ENCODE measurements around the gene SLC35D3. TPM values are rescaled to one million over a fixed set of nuclear protein-coding genes. Genes with fewer than 3 reads are reported as not detected.
"Not testable (repeated sequence)": the region's sequence is repeated elsewhere in the genome, so short reads cannot be mapped to it uniquely, and the experiment has no call there.

SLC35D3 gene
- not detected for total RNA-seq
- polyA plus RNA-seq = not detected
- 0 to 0.09 (median 0) reads per million in 6 experiments for total RNA-seq

DNA sequence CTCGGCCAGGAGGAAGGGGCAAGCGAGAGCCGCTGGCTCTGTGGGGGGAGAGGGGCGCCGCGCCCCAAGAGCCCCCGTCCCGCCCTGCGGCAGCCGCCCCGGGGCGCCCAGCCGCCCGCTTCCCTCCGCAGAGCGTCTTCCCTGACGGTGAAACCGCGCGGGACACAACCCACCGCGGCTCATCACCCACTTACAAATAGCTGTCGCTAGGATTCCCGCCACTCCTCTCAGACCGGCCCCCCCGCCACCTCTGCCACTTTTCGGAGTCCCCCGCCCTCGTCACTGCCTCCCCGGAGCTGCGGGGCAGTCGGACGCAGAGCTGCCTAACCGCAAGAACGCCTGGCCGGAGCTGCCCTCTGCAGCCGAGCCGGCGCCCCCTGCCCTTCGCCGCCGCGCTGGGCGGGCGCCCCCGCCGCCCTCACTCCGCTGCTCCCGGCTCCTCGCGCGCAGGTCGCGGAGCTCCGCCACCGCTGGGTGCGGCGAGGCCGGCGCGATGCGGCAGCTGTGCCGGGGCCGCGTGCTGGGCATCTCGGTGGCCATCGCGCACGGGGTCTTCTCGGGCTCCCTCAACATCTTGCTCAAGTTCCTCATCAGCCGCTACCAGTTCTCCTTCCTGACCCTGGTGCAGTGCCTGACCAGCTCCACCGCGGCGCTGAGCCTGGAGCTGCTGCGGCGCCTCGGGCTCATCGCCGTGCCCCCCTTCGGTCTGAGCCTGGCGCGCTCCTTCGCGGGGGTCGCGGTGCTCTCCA, at the start of gene SLC35D3:
TSS of gene SLC35D3 (plus strand) at position 366 of the 749 bp plus-strand sequence. CDS start at position 494, 128 bp downstream.
- POLR2A ChIA-PET = no interaction called here
- Mint-ChIP-seq H3K27me3 (peaks cover 19 to 77% (median 47%) of the 10 kb centered on the region in 5 donors), H3K27ac (peak within 1 kb of the TSS in 2 of 10 donors; percentile 21 to 60), H3K36me3 (peaks cover 0 to 9% (median 0%) of the 10 kb centered on the region in 3 donors), H3K9me3 (no peaks in the 10 kb centered on the region), H3K4me1 (peaks cover 12 to 39% (median 31%) of the 10 kb centered on the region in 4 donors), H3K4me3 (peak within 1 kb of the TSS; percentile 69 to 91 (median 85))
- ATAC-seq = peak; percentile 39 to 53
- DNase-seq = peak in 5 of 10 donors; percentile 9 to 23 (median 12)

GRCh38 chr6:136873748-136874147, 48.4 kb upstream of the SLC35D3 start:
- Mint-ChIP-seq H3K9me3 (peaks cover 2 to 50% (median 19%) of the 10 kb centered on the region in 9 donors), H3K4me1 (peaks cover 0 to 5% (median 2%) of the 10 kb centered on the region in 4 donors), H3K27ac (no peak overlapping the region), H3K27me3 (no peaks in the 10 kb centered on the region), H3K36me3 (peaks cover 38 to 68% (median 67%) of the 10 kb centered on the region in 3 donors), H3K4me3 (no peak overlapping the region)
- POLR2A ChIA-PET = no interaction called here
- ATAC-seq = no peak
- DNase-seq = peak in 1 of 10 donors; percentile 1

DNA sequence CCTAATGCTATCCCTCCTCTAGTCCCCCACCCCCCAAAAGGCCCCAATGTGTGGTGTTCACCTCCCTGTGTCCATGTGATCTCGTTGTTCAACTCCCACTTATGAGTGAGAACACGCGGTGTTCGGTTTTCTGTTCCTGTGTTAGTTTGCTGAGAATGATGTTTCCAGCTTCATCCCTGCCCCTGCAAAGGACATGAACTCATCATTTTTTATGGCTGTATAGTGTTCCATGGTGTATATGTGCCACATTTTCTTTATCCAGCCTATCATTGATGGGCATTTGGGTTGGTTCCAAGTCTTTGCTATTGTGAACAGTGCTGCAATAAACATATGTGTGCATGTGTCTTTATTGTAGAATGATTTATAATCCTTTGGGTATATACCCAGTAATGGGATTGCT, 45.6 kb upstream of the SLC35D3 start:
- ATAC-seq, H3K27ac Mint-ChIP-seq, H3K27me3 Mint-ChIP-seq, POLR2A ChIA-PET, DNase-seq, H3K4me3 Mint-ChIP-seq: not testable (repeated sequence)
- H3K9me3 Mint-ChIP-seq = peaks cover 2 to 50% (median 19%) of the 10 kb centered on the region in 9 donors
- peaks cover 3 to 16% (median 9%) of the 10 kb centered on the region in 4 donors for H3K4me1 Mint-ChIP-seq
- peaks cover 38 to 69% (median 58%) of the 10 kb centered on the region in 3 donors for H3K36me3 Mint-ChIP-seq

DNA sequence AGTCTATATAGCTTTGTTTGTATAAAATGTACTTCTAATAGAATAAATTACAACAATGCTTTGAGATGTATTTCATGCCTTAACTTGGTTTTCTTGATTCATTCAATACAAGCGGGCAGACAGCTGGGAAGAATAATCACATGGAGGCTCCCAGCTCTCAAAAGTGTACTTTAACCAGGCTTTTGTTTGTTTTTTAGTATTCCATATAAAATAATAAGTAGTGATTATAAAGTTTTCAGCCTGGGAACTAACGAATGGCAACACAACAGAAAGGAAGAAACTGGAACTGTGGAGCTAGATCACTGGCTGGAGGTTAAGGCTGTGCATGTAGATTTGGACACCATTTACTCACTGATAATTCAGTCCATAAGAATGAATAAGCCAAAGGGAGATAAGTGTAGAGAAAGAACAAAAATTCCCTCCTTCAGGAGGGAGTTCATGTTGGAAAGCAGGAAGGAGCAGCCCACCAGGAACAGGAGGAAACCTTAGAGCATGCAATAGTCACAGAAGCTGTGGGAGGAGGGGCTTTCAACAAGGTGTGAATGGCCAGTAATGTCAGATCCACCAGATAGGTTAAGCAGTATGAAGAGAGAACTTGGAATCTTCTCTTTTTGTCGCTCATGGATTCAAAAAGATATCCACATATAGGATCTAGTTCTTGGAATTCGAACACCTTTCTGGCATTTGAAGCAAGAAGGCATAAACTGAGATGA, 41.2 kb upstream of the SLC35D3 start:
- H3K27ac Mint-ChIP-seq = no peak overlapping the region
- peaks cover 0 to 2% (median 0%) of the 10 kb centered on the region in 5 donors for H3K27me3 Mint-ChIP-seq
- H3K4me3 Mint-ChIP-seq = no peak overlapping the region
- DNase-seq = no peak
- H3K36me3 Mint-ChIP-seq = peaks cover 15 to 55% (median 38%) of the 10 kb centered on the region in 3 donors
- H3K4me1 Mint-ChIP-seq = peaks cover 5 to 17% (median 11%) of the 10 kb centered on the region in 4 donors
- POLR2A ChIA-PET = no interaction called here
- H3K9me3 Mint-ChIP-seq = peaks cover 0 to 16% (median 10%) of the 10 kb centered on the region in 9 donors
- no peak for ATAC-seq

DNA sequence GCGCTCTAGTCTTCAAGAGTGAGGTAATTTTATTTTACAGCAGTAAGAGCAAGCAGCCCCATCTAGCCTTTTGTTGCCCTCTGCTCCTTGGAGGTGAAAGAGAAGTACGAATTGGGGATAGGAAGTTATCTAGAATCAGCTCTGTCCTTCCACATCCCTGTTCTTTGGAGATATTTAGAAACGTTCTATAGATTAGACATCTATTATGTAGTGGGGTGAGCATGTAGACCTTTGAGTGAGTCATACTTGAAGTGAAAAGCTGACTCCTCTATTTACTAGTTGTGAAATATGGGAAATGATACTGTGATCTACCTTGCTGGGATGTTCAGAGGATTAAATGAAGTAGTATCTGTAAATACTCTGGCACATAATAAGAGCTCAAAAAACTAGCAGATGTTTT, 36.0 kb upstream of the SLC35D3 start:
- H3K4me1 Mint-ChIP-seq = peaks cover 6 to 22% (median 8%) of the 10 kb centered on the region in 4 donors
- DNase-seq (no peak), ATAC-seq (no peak)
- POLR2A ChIA-PET = no interaction called here
- H3K36me3 Mint-ChIP-seq = peaks cover 5 to 32% (median 21%) of the 10 kb centered on the region in 3 donors
- no peak overlapping the region for H3K4me3 Mint-ChIP-seq
- H3K27ac Mint-ChIP-seq = no peak overlapping the region
- H3K9me3 Mint-ChIP-seq = no peaks in the 10 kb centered on the region
- peaks cover 0 to 2% (median 0%) of the 10 kb centered on the region in 5 donors for H3K27me3 Mint-ChIP-seq

DNA sequence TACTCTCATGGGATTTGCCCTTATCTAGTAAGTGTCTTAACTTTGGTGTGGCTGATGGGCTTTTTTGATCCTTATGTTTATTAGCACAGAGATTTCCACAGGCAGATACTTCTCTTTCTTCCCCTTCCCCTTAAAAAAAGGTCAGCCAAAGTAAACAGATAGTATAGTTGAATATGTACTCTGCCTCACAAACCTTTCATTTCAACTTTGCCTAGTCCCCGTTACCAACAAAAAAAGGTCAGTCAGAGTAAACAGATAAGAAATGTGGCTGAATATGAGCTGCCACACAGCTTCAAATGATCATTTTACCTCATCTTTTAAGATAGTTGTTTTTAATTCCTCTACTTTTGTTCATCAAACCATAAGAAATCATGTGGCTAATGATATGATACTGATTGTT, 34.1 kb upstream of the SLC35D3 start:
- peaks cover 0 to 2% (median 0%) of the 10 kb centered on the region in 5 donors for H3K27me3 Mint-ChIP-seq
- no peak for ATAC-seq
- H3K27ac Mint-ChIP-seq = no peak overlapping the region
- POLR2A ChIA-PET = no interaction called here
- no peak for DNase-seq
- peaks cover 3 to 22% (median 7%) of the 10 kb centered on the region in 4 donors for H3K4me1 Mint-ChIP-seq
- no peak overlapping the region for H3K4me3 Mint-ChIP-seq
- H3K36me3 Mint-ChIP-seq = peaks cover 0 to 24% (median 22%) of the 10 kb centered on the region in 3 donors
- H3K9me3 Mint-ChIP-seq = no peaks in the 10 kb centered on the region

DNA sequence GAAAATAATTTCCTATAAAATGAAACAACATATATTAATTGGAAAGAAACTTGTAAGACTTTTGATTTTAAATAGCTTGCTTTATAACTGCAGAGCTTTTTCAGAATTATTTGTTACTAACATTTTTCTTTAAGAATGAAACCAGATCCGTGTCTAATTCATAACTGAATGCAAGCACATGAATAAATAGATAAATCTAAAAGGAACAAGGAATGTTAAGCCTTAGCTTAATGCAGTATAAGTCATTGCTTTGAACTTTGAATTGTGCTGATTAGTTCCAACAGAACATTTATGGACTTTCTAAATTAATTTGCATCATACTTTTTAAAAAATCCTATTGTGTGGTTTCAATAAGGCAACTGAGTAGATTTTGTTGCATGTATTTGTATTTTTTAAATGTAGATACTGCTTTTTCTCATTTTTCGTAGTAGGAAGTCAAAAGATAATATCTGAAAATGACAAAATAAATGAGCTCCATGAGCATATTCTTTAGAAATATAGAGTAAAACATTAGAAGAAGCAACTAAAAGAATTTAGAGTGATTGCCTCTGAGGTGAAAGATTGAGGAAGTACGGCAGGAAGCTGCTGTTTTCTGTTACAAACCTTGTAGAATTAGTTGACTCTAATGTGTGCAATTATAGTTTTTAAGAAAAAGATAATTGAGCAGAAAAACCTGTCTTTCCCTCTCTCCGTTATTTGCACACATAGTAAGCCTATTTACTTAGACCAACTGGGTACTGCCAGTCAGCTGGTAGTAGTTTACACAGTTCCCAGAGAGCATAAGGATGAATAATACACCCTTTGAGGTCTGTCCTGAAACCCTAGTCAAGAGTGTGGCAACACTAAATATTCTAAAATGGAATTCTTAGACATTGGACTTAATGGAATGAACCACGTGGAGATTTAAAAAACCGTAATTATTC, 32.6 kb upstream of the SLC35D3 start:
- Mint-ChIP-seq H3K4me3 (no peak overlapping the region), H3K27me3 (no peaks in the 10 kb centered on the region), H3K4me1 (peaks cover 0 to 22% (median 7%) of the 10 kb centered on the region in 4 donors), H3K9me3 (no peaks in the 10 kb centered on the region), H3K27ac (peak overlapping the region in 1 of 10 donors; percentile 5), H3K36me3 (peaks cover 4 to 25% (median 17%) of the 10 kb centered on the region in 3 donors)
- POLR2A ChIA-PET = no interaction called here
- ATAC-seq (no peak), DNase-seq (no peak)

- Mint-ChIP-seq H3K27ac (peak overlapping the region in 1 of 10 donors; percentile 6), H3K4me1 (peaks cover 0 to 22% (median 7%) of the 10 kb centered on the region in 4 donors), H3K4me3 (no peak overlapping the region), H3K27me3 (no peaks in the 10 kb centered on the region), H3K36me3 (peaks cover 4 to 25% (median 17%) of the 10 kb centered on the region in 3 donors), H3K9me3 (no peaks in the 10 kb centered on the region)
- POLR2A ChIA-PET = no interaction called here
- no peak for ATAC-seq
- no peak for DNase-seq
Observed at GRCh38 chr6:136890194-136890839, 31.8 kb upstream of the SLC35D3 start.

DNA sequence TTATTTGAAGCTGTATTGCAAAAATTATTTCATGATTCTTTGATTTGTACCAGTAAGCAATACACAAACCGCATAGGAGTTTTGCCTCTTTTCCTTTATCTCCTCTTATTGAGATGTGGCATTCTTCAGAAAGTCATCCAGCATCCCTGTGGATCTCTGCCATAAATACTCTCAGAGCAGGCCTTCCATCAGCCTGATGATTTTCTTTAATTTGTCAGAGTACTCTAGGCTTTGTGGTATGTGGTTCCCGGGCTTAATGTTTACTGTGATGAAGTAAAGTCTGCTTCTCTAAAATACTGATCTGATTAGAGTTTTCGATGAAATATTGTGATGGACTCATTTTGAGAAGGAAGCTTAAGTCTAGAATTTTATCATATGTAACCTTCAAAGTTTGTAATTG, 31.1 kb upstream of the SLC35D3 start:
- Mint-ChIP-seq H3K27ac (peak overlapping the region in 1 of 10 donors; percentile 29), H3K9me3 (no peaks in the 10 kb centered on the region), H3K36me3 (peaks cover 4 to 22% (median 15%) of the 10 kb centered on the region in 3 donors), H3K4me3 (no peak overlapping the region), H3K27me3 (no peaks in the 10 kb centered on the region), H3K4me1 (peaks cover 0 to 22% (median 7%) of the 10 kb centered on the region in 4 donors)
- DNase-seq (no peak), ATAC-seq (no peak)
- POLR2A ChIA-PET = no interaction called here

GRCh38 chr6:136893187-136893586, 28.9 kb upstream of the SLC35D3 start:
- peaks cover 0 to 19% (median 5%) of the 10 kb centered on the region in 4 donors for H3K4me1 Mint-ChIP-seq
- POLR2A ChIA-PET = no interaction called here
- H3K36me3 Mint-ChIP-seq = peaks cover 4 to 17% (median 16%) of the 10 kb centered on the region in 3 donors
- no peaks in the 10 kb centered on the region for H3K27me3 Mint-ChIP-seq
- no peaks in the 10 kb centered on the region for H3K9me3 Mint-ChIP-seq
- DNase-seq = no peak
- no peak for ATAC-seq
- H3K4me3 Mint-ChIP-seq = no peak overlapping the region
- no peak overlapping the region for H3K27ac Mint-ChIP-seq

DNA sequence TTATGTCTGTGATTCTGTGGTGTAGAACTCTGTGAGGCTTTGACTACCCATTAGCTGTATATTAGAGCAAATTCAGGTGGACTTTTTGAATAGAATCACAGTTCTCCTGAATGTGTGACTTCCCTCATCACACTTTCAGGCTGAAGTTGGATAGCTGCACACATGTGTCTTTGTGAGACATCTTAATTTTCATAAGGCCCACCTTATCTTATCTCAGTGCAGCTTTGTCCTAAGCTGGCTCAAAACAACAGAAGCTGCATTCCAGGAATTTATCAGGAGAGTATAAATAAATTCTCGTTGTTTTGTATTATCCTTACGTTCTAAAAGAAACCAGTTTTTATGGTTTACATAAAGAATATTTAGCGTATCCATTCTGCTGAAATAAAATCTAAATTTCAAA, 26.2 kb upstream of the SLC35D3 start:
- Mint-ChIP-seq H3K36me3 (peaks cover 10 to 38% (median 29%) of the 10 kb centered on the region in 3 donors), H3K4me3 (no peak overlapping the region), H3K27ac (no peak overlapping the region), H3K9me3 (no peaks in the 10 kb centered on the region), H3K27me3 (no peaks in the 10 kb centered on the region), H3K4me1 (peaks cover 0 to 1% (median 0%) of the 10 kb centered on the region in 4 donors)
- ATAC-seq = no peak
- POLR2A ChIA-PET = no interaction called here
- DNase-seq = no peak

DNA sequence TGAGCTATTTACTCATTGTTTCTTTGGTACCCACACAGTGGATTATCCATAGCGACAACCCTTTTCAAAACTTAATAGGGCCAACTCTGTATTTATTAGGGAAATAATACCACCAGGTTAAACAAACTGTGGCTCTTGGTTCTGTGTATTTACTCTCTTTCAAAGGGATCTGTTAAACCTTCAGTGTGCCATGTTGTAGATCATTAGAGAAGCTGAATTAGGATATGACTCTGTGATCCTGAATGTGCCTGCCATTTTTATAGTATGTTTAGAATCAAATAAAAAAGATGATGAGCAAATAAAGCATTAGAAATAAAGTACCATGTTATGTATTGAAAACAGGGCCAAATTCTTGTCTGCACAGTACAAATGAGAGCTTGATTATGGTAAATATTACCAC, 25.0 kb upstream of the SLC35D3 start:
- H3K4me1 Mint-ChIP-seq = peaks cover 0 to 1% (median 0%) of the 10 kb centered on the region in 4 donors
- H3K27ac Mint-ChIP-seq = no peak overlapping the region
- ATAC-seq = no peak
- H3K36me3 Mint-ChIP-seq = peaks cover 18 to 44% (median 34%) of the 10 kb centered on the region in 3 donors
- no peak overlapping the region for H3K4me3 Mint-ChIP-seq
- no peaks in the 10 kb centered on the region for H3K9me3 Mint-ChIP-seq
- no peak for DNase-seq
- no peaks in the 10 kb centered on the region for H3K27me3 Mint-ChIP-seq
- POLR2A ChIA-PET = no interaction called here
